OCI-LY3 (cell line): ENCODE data around the gene RAB3GAP1.

ENCODE experiments used
- H2AFZ ChIP-seq: fragments of 200-600, 300-600 bp; shearing (Covaris generic); 2 replicates; pipeline ENCODE4 v1.6.0; 2014; ENCODE audit warnings: antibody characterized with exemption, low read depth, low read length
- H3K27ac ChIP-seq: fragments of 200-600, 300-600 bp; sonication (generic); 2 replicates; pipeline ENCODE4 v1.5.1; 2014; ENCODE audit warnings: mild to moderate bottlenecking, low read length, moderate library complexity, mixed read lengths
- H3K27me3 ChIP-seq: fragments of 200-600, 300-600 bp; sonication (generic); 2 replicates; pipeline ENCODE4 v1.6.1; 2014; ENCODE audit warnings: low read depth, low read length, mixed read lengths
- H3K36me3 ChIP-seq: fragments of 200-600, 300-600 bp; sonication (generic); replicated peaks from 2 replicates; pipeline ENCODE3; 2014; ENCODE audit warnings: low read depth, low read length, mixed read lengths
- H3K4me1 ChIP-seq: fragments of 300-600, 200-600 bp; sonication (generic); 2 replicates; pipeline ENCODE4 v1.6.1; 2014; ENCODE audit warnings: low read length, mixed read lengths
- H3K4me2 ChIP-seq: fragments of 200-600, 300-600 bp; sonication (generic); 2 replicates; pipeline ENCODE4 v1.6.1; 2014; ENCODE audit warnings: low read length, mixed read lengths
- H3K4me3 ChIP-seq: fragments of 300-600, 200-600 bp; sonication (generic); 2 replicates; pipeline ENCODE4 v1.5.1; 2014; ENCODE audit warnings: antibody characterized with exemption, mild to moderate bottlenecking, low read length, moderate library complexity
- H3K79me2 ChIP-seq: fragments of 300-600, 200-600 bp; shearing (Covaris generic); 2 replicates; pipeline ENCODE4 v1.6.1; 2014; ENCODE audit warnings: mild to moderate bottlenecking, low read length, mixed read lengths
- H3K9ac ChIP-seq: fragments of 300-600, 200-600 bp; shearing (Covaris generic); 2 replicates; pipeline ENCODE4 v1.6.0; 2014; ENCODE audit warnings: mild to moderate bottlenecking, low read length, moderate library complexity
- H3K9me3 ChIP-seq: fragments of 200-600, 300-600 bp; shearing (Covaris generic); 2 replicates; pipeline ENCODE4 v1.6.1; 2014; ENCODE audit warnings: low read length, mixed read lengths; ENCODE audit not compliant: insufficient read depth
- H4K20me1 ChIP-seq: fragments of 200-600, 300-600 bp; sonication (generic); 2 replicates; pipeline ENCODE4 v1.6.1; 2016; ENCODE audit warnings: low read length, mixed read lengths; ENCODE audit not compliant: insufficient read depth
- CTCF ChIP-seq: fragments of 200-600, 300-600 bp; sonication (generic); IDR thresholded peaks from 2 replicates; pipeline ENCODE4 v1.5.1; 2014; ENCODE audit warnings: antibody characterized with exemption, low read length, low read depth
- EZH2phosphoT487 ChIP-seq: fragments of 200-600 bp; shearing (Covaris generic); IDR thresholded peaks from 2 replicates; pipeline ENCODE4 v1.6.1; 2018; ENCODE audit warnings: antibody characterized with exemption, mixed run types, low read depth

The RAB3GAP1 gene

GRCh38 chr2:135174049-135174809, 122.1 kb downstream of the RAB3GAP1 start:
- H3K4me3 ChIP-seq, result no peak overlapping the region
- no peak overlapping the region for H3K27ac ChIP-seq
- H3K36me3 ChIP-seq, result peaks cover 16% of the 10 kb centered on the region
- H3K4me1 ChIP-seq, result no peaks in the 10 kb centered on the region
- no peaks in the 10 kb centered on the region for H3K9me3 ChIP-seq
- TF ChIP-seq EZH2phosphoT487, result no peak
- TF ChIP-seq CTCF, result no peak
- no peaks in the 10 kb centered on the region for H3K27me3 ChIP-seq
- no peak overlapping the region for H3K4me2 ChIP-seq
- H3K79me2 ChIP-seq, result no peaks in the 10 kb centered on the region
- H4K20me1 ChIP-seq, result no peaks in the 10 kb centered on the region
- H2AFZ ChIP-seq, result no peak overlapping the region
- H3K9ac ChIP-seq, result no peak overlapping the region

GRCh38 chr2:135174810-135175093, 122.7 kb downstream of the RAB3GAP1 start:
- no peak overlapping the region for H2AFZ ChIP-seq

GRCh38 chr2:135175177-135175576, 123.1 kb downstream of the RAB3GAP1 start:
- H3K4me2 ChIP-seq, result no peak overlapping the region
- H2AFZ ChIP-seq, result no peak overlapping the region
- H3K9me3 ChIP-seq, result no peaks in the 10 kb centered on the region
- TF ChIP-seq CTCF, result no peak
- TF ChIP-seq EZH2phosphoT487, result no peak
- no peak overlapping the region for H3K9ac ChIP-seq
- no peaks in the 10 kb centered on the region for H4K20me1 ChIP-seq
- no peaks in the 10 kb centered on the region for H3K27me3 ChIP-seq
- H3K79me2 ChIP-seq, result no peaks in the 10 kb centered on the region
- H3K36me3 ChIP-seq, result peaks cover 9% of the 10 kb centered on the region
- no peaks in the 10 kb centered on the region for H3K4me1 ChIP-seq
- no peak overlapping the region for H3K27ac ChIP-seq
- no peak overlapping the region for H3K4me3 ChIP-seq

More at GRCh38 chr2:135174810-135175093, 122.7 kb downstream of the RAB3GAP1 start:
- H3K79me2 ChIP-seq, result no peaks in the 10 kb centered on the region
- no peak overlapping the region for H3K9ac ChIP-seq
- no peaks in the 10 kb centered on the region for H3K27me3 ChIP-seq
- no peak overlapping the region for H3K4me2 ChIP-seq
- H3K27ac ChIP-seq, result no peak overlapping the region
- H4K20me1 ChIP-seq, result no peaks in the 10 kb centered on the region
- no peak overlapping the region for H3K4me3 ChIP-seq
- H3K36me3 ChIP-seq, result peaks cover 11% of the 10 kb centered on the region
- H3K9me3 ChIP-seq, result no peaks in the 10 kb centered on the region
- no peaks in the 10 kb centered on the region for H3K4me1 ChIP-seq
- TF ChIP-seq EZH2phosphoT487, result no peak
- TF ChIP-seq CTCF, result no peak

- Histone ChIP-seq H3K9me3 (no peaks in the 10 kb centered on the region), H4K20me1 (no peaks in the 10 kb centered on the region), H2AFZ (no peak overlapping the region), H3K9ac (no peak overlapping the region), H3K27me3 (no peaks in the 10 kb centered on the region), H3K36me3 (peaks cover 4% of the 10 kb centered on the region), H3K79me2 (no peaks in the 10 kb centered on the region), H3K4me1 (no peaks in the 10 kb centered on the region), H3K4me3 (no peak overlapping the region), H3K4me2 (no peak overlapping the region), H3K27ac (no peak overlapping the region)
- no peak for TF ChIP-seq EZH2phosphoT487
- TF ChIP-seq CTCF, result no peak
Measured at GRCh38 chr2:135179689-135180088, 127.6 kb downstream of the RAB3GAP1 start.
